ENCODE results near the gene MARK1.

- no peak for TF ChIP-seq POLR2A (IDR thresholded peaks at IDR 0.05)
- no peak for TF ChIP-seq CTCF (IDR thresholded peaks at IDR 0.05)
Observed at GRCh38 chr1:220698607-220699016, 170.7 kb downstream of the MARK1 start.

Measured in esophagus squamous epithelium (tissue), 4 donors.